Hepatocyte (in vitro differentiated cells): ENCODE data around the gene HEXD. TPM values are rescaled to one million over a fixed set of nuclear protein-coding genes. Genes with fewer than 3 reads are reported as not detected.

ENCODE experiments used
- DNase-seq: peaks from one replicate; pipeline ENCODE4 v3.0.0-alpha.2; 2016; ENCODE audit warnings: low spot score
- H2AFZ ChIP-seq: fragments of 200-600 bp; sonication (generic); 2 replicates; pipeline ENCODE4 v1.6.0; 2016; ENCODE audit warnings: antibody characterized with exemption, mild to moderate bottlenecking
- H3K27ac ChIP-seq: fragments of 200-600 bp; sonication (generic); 2 replicates; pipeline ENCODE4 v1.5.1; 2016; ENCODE audit warnings: mild to moderate bottlenecking
- H3K27me3 ChIP-seq: fragments of 200-600 bp; sonication (generic); 2 replicates; pipeline ENCODE4 v1.6.1; 2016
- H3K36me3 ChIP-seq: fragments of 200-600 bp; sonication (generic); replicated peaks from 2 replicates; pipeline ENCODE4 v1.5.1; 2016; ENCODE audit warnings: low read depth; ENCODE audit not compliant: insufficient read depth
- H3K4me1 ChIP-seq: fragments of 200-600 bp; sonication (generic); 2 replicates; pipeline ENCODE4 v1.5.1; 2016; ENCODE audit warnings: mild to moderate bottlenecking, moderate library complexity; ENCODE audit not compliant: insufficient read depth
- H3K4me2 ChIP-seq: fragments of 200-600 bp; sonication (generic); 2 replicates; pipeline ENCODE4 v1.6.0; 2016
- H3K4me3 ChIP-seq: fragments of 200-600 bp; sonication (generic); 2 replicates; pipeline ENCODE4 v1.5.1; 2016; ENCODE audit warnings: mild to moderate bottlenecking
- H3K79me2 ChIP-seq: fragments of 200-600 bp; sonication (generic); 2 replicates; pipeline ENCODE4 v1.6.0; 2017; ENCODE audit warnings: mild to moderate bottlenecking
- H3K9me2 ChIP-seq: fragments of 200-600 bp; sonication (generic); replicated peaks from 2 replicates; pipeline ENCODE4 v1.6.0; 2017; ENCODE audit warnings: mild to moderate bottlenecking; ENCODE audit not compliant: insufficient read depth
- H3K9me3 ChIP-seq: fragments of 200-600 bp; sonication (generic); 2 replicates; pipeline ENCODE4 v1.5.1; 2016; ENCODE audit warnings: low read depth, mild to moderate bottlenecking
- H4K20me1 ChIP-seq: fragments of 200-600 bp; sonication (generic); 2 replicates; pipeline ENCODE4 v1.6.0; 2016; ENCODE audit warnings: mild to moderate bottlenecking; ENCODE audit not compliant: insufficient read depth, poor library complexity, severe bottlenecking
- CTCF ChIP-seq: fragments of 200-600 bp; sonication (generic); IDR thresholded peaks from 2 replicates; pipeline ENCODE4 v1.5.1; 2016; ENCODE audit warnings: antibody characterized with exemption, mild to moderate bottlenecking; ENCODE audit not compliant: poor library complexity
- EZH2 ChIP-seq: fragments of 200-600 bp; sonication (generic); IDR thresholded peaks from 2 replicates; pipeline ENCODE4 v1.6.1; 2016; ENCODE audit warnings: antibody characterized with exemption, mild to moderate bottlenecking, borderline replicate concordance
- EZH2phosphoT487 ChIP-seq: fragments of 200-600 bp; sonication (generic); IDR thresholded peaks from one replicate; pipeline ENCODE4 v1.6.1; 2018; ENCODE audit warnings: antibody characterized with exemption, mild to moderate bottlenecking, low read depth, moderate library complexity; ENCODE audit not compliant: unreplicated experiment, severe bottlenecking
- WGBS: methylation state at CpG from one replicate; pipeline ENCODE4 v1.1.6; 2016; ENCODE audit warnings: low lambda C conversion rate; ENCODE audit errors: missing lambda C conversion rate; 5-methylcytosine and 5-hydroxymethylcytosine counted together
- polyA plus RNA-seq: library from polyadenylated mRNA; unstranded; fragments of >200 nt; fragmentation: Nextera tagmentation; extraction: Ambion mirVana; gene quantifications from 2 replicates; pipeline ENCODE4 v1.2.1, GENCODE V29; 2016
- total RNA-seq: library from RNA; depleted of rRNA; stranded (reverse); fragments of >200 nt; gene quantifications from 2 replicates; pipeline ENCODE4 v1.2.3, GENCODE V29; 2014

The HEXD gene
- total and polyA plus RNA-seq, 2 experiments from 2014 or later = 32.6 to 46.0 TPM

GRCh38 chr17:82403662-82404660 is 14.2 kb upstream of the HEXD start:
- no peaks in the 10 kb centered on the region for H4K20me1 ChIP-seq
- no peaks in the 10 kb centered on the region for H3K27me3 ChIP-seq
- no peaks in the 10 kb centered on the region for H3K36me3 ChIP-seq
- TF ChIP-seq EZH2phosphoT487 (no peak), CTCF (no peak), EZH2 (no peak)
- H3K27ac ChIP-seq = no peak overlapping the region
- no peaks in the 10 kb centered on the region for H3K9me3 ChIP-seq
- peaks cover 16% of the 10 kb centered on the region for H3K4me1 ChIP-seq
- no peaks in the 10 kb centered on the region for H3K79me2 ChIP-seq
- H2AFZ ChIP-seq = no peak overlapping the region
- 98% methylated on average over 44 of the region's 67 CpGs for WGBS
- H3K4me3 ChIP-seq = no peak overlapping the region
- H3K9me2 ChIP-seq = no peaks in the 10 kb centered on the region
- H3K4me2 ChIP-seq = no peak overlapping the region
- DNase-seq = no peak

GRCh38 chr17:82405051-82405450 is 13.1 kb upstream of the HEXD start:
- Histone ChIP-seq H3K9me2 (no peaks in the 10 kb centered on the region), H3K27me3 (no peaks in the 10 kb centered on the region), H3K9me3 (no peaks in the 10 kb centered on the region), H2AFZ (no peak overlapping the region), H3K27ac (no peak overlapping the region), H3K79me2 (no peaks in the 10 kb centered on the region), H4K20me1 (no peaks in the 10 kb centered on the region), H3K36me3 (no peaks in the 10 kb centered on the region), H3K4me2 (no peak overlapping the region), H3K4me1 (peaks cover 9% of the 10 kb centered on the region), H3K4me3 (no peak overlapping the region)
- DNase-seq = no peak
- 92% methylated on average over 12 of the region's 14 CpGs for WGBS
- TF ChIP-seq EZH2phosphoT487 (no peak), EZH2 (no peak), CTCF (no peak)

GRCh38 chr17:82406131-82406671 is 11.9 kb upstream of the HEXD start:
- H3K27ac ChIP-seq = no peak overlapping the region
- H3K4me3 ChIP-seq = no peak overlapping the region
- no peaks in the 10 kb centered on the region for H3K4me1 ChIP-seq
- H3K27me3 ChIP-seq = no peaks in the 10 kb centered on the region
- TF ChIP-seq CTCF (no peak), EZH2 (no peak), EZH2phosphoT487 (no peak)
- H3K79me2 ChIP-seq = no peaks in the 10 kb centered on the region
- no peak overlapping the region for H2AFZ ChIP-seq
- no peaks in the 10 kb centered on the region for H3K9me2 ChIP-seq
- DNase-seq = no peak
- no peaks in the 10 kb centered on the region for H3K9me3 ChIP-seq
- WGBS = 97% methylated on average over 14 of the region's 14 CpGs
- H4K20me1 ChIP-seq = no peaks in the 10 kb centered on the region
- no peaks in the 10 kb centered on the region for H3K36me3 ChIP-seq
- no peak overlapping the region for H3K4me2 ChIP-seq
